Uterus (tissue), 2 donors: ENCODE results near the gene DNAJC5G.

Source experiments
- CTCF ChIP-seq, 4 experiments: fragments of 200-600 bp in 2 of 4; fragments of 450-650 bp in 2 of 4; sonication (generic) in 2 of 4; IDR thresholded peaks; one replicate each; pipeline ENCODE4 v1.5.1; 2016 to 2019; ENCODE audit warnings: antibody characterized with exemption in 4 of 4, mild to moderate bottlenecking in 2 of 4, moderate library complexity in 1 of 4
- POLR2A ChIP-seq, 2 donors: fragments of 450-650 bp; IDR thresholded peaks; one replicate each; pipeline ENCODE4 v1.6.1; 2016; ENCODE audit warnings: antibody characterized with exemption in 2 of 2, mild to moderate bottlenecking in 1 of 2, moderate library complexity in 1 of 2

GRCh38 chr2:27308359-27308881, 33.2 kb downstream of the DNAJC5G start, which contains the start of gene UCN:
- no peak for TF ChIP-seq CTCF (IDR thresholded peaks at IDR 0.05)
- no peak for TF ChIP-seq POLR2A (IDR thresholded peaks at IDR 0.05)
